ENCODE results near the gene ZNF414.
"Not testable (repeated sequence)": the region's sequence is repeated elsewhere in the genome, so short reads cannot be mapped to it uniquely, and the experiment has no call there.

The ZNF414 gene

DNA sequence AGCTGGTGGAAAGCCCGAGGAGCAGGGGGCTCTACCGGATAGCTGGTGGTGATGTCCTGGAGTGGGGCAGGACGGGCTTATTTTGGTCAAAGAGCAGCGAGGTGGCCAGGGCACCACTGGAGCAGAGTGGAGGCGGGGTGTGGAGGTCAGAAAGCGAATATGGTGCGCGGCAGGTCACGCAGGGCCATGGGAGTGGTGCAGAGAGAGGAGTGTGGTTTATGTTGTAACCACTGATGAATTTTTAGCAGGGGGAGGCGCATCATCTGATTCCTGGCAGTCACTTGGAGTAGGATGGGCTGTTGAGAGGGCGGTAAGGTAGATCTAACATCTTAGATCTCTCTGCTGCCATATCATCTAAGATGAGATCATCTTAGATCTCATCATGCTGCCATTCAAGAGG, 1.4 kb upstream of the ZNF414 start:
- Histone ChIP-seq H3K4me1 (ENCODE audit: control insufficient read depth in 1 of 2, insufficient read depth in 2 of 2, low read length in 2 of 2) (peaks cover 4 to 24% of the 10 kb centered on the region in 2 donors), H3K27ac (ENCODE audit: low read length) (no peak overlapping the region), H3K9me3 (ENCODE audit: control insufficient read depth in 1 of 2, low read length in 2 of 2) (no peaks in the 10 kb centered on the region), H3K36me3 (ENCODE audit: control insufficient read depth in 1 of 2, insufficient read depth in 2 of 2, low read length in 2 of 2) (peaks cover 0 to 3% of the 10 kb centered on the region in 2 donors), H3K4me3 (ENCODE audit: low read depth in 1 of 2, low read length in 2 of 2) (no peak overlapping the region), H3K27me3 (ENCODE audit: low read depth, low read length) (no peaks in the 10 kb centered on the region)

DNA sequence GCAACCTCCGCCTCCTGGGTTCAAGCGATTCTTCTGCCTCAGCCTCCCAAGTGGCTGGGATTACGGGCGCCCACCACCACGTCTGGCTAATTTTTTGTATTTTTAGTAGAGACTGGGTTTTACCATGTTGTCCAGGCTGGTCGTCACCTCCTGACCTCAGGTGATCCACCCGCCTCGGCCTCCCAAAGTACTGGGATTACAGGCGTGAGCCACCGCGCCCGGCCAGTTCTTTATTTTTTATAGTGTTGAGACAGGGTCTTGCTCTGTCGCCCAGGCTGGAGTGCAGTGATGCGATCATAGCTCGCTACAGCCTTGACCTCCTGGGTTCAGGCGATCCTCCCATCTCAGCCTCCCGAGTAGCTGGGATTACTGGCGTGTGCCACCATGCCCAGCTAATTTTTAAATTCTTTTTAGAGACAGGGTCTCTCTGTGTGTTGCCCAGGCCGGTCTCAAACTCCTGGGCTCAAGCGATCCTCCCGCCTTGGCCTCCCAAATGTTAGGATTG, 590 bp upstream of the ZNF414 start:
- H3K9me3 ChIP-seq (ENCODE audit: control insufficient read depth in 1 of 2, low read length in 2 of 2); H3K36me3 ChIP-seq (ENCODE audit: control insufficient read depth in 1 of 2, insufficient read depth in 2 of 2, low read length in 2 of 2); H3K27me3 ChIP-seq (ENCODE audit: low read depth, low read length): not testable (repeated sequence)
- H3K4me3 ChIP-seq (ENCODE audit: low read depth in 1 of 2, low read length in 2 of 2): peak overlapping the region; percentile 65 to 67
- peaks cover 4 to 24% of the 10 kb centered on the region in 2 donors for H3K4me1 ChIP-seq (ENCODE audit: control insufficient read depth in 1 of 2, insufficient read depth in 2 of 2, low read length in 2 of 2)
- peak overlapping the region; percentile 87 for H3K27ac ChIP-seq (ENCODE audit: low read length)

DNA sequence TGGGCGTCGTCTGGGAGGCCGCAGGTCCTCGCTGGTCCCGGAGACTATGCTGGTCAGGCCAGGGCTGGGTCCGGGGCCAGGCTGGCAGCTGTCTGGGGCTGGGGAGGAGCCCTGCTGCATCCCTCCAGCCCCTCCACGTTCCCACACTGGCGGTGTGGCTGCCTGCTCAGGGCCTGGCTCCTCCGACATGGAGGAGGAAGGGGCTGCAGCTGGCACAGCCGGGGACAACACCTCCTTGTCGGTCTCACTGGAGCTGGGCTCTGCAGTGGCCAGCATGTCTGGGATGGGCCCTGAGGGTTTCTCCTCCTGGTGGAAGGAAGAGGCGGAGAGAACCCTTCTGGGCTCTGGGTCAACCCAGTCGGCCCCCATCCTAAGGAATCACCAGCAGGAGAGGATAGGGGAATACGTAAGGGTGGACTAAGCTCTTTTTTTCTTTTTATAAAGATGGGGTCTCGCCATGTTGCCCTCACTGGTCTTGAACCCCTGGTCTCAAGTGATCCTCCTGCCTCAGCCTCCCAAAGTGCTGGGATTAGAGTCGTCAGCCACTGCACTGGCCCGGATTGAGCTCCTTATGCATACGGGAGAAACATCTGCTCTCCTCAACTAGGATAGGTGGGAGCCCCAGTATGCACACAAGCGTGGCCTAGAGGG, 806 bp downstream of the ZNF414 start:
- Histone ChIP-seq H3K4me3 (ENCODE audit: low read depth in 1 of 2, low read length in 2 of 2) (peak overlapping the region; percentile 65 to 67), H3K4me1 (ENCODE audit: control insufficient read depth in 1 of 2, insufficient read depth in 2 of 2, low read length in 2 of 2) (peaks cover 4 to 24% of the 10 kb centered on the region in 2 donors), H3K9me3 (ENCODE audit: control insufficient read depth in 1 of 2, low read length in 2 of 2) (no peaks in the 10 kb centered on the region), H3K27me3 (ENCODE audit: low read depth, low read length) (no peaks in the 10 kb centered on the region), H3K27ac (ENCODE audit: low read length) (peak overlapping the region; percentile 87), H3K36me3 (ENCODE audit: control insufficient read depth in 1 of 2, insufficient read depth in 2 of 2, low read length in 2 of 2) (peaks cover 0 to 3% of the 10 kb centered on the region in 2 donors)

DNA sequence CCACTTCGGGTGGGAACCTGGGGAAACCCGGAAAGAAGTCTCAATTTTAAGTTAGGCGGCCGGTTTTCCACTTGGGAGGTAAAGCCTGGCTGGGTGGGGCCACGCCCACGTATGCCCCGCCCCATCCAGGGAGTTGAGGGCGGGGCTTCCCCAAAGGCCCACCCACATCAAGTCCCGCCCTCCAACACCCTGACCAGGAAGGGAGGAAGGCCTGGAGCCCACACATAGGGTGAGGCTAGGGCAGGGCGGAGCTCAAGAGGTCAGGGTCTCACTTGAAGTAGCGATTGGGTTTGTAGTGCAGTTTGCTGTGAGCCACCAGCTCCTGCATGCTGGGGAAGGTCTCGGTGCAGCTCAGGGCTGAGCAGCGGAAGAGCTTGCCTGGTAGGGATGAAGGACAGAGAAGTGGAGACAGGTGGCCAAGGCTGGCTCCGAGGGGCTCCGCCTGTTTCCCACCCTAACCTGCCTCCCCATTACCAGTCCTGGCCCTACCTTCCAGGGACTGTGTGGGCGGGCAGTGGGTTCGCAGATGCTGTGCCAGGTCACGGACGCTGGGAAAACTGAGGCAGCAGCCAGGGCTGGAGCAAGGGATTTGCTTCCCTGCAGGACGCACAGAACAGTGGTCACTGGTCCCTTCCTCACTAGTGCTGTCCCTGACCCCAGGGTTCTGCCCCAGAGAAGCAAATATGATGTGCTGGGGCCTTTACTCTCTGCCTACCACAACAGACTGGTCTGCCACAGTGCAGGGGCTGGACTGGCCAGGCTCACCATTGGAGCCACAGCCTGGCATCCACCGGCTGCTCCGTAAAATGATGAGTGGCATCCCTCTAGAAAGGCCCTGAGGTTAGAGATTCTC, 1.6 kb downstream of the ZNF414 start:
- H3K4me3 ChIP-seq (ENCODE audit: low read depth in 1 of 2, low read length in 2 of 2): peak overlapping the region in 1 of 2 donors; percentile 65
- no peaks in the 10 kb centered on the region for H3K9me3 ChIP-seq (ENCODE audit: control insufficient read depth in 1 of 2, low read length in 2 of 2)
- peaks cover 4 to 24% of the 10 kb centered on the region in 2 donors for H3K4me1 ChIP-seq (ENCODE audit: control insufficient read depth in 1 of 2, insufficient read depth in 2 of 2, low read length in 2 of 2)
- no peak overlapping the region for H3K27ac ChIP-seq (ENCODE audit: low read length)
- peaks cover 0 to 3% of the 10 kb centered on the region in 2 donors for H3K36me3 ChIP-seq (ENCODE audit: control insufficient read depth in 1 of 2, insufficient read depth in 2 of 2, low read length in 2 of 2)
- H3K27me3 ChIP-seq (ENCODE audit: low read depth, low read length): no peaks in the 10 kb centered on the region

DNA sequence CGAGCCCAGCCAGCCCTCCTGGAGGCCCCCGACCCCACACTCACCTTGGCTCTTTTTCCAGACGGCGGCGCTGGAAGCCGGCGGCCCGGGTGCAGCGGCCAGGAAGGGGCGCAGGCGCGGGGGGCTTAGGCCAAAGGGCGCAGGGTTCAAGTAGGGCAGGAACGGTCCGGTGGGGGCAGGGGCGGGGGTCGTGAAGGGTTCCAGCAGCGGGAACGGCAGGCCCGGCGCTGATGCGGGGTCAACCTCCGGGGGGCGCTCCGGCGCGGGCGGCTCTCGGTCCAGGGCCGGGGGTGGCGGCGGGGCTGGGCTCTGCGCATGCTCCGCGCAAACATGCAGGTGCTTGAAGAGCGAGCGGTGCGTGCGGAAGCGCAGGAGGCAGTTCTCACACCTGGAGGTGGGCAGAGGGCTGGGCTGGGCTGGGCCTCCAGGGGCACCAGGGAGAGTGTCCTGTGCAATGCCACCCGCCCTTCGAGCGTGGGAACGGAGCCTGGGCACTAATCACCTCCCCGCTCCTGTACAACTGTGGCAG, 2.3 kb downstream of the ZNF414 start:
- Histone ChIP-seq H3K9me3 (ENCODE audit: control insufficient read depth in 1 of 2, low read length in 2 of 2) (no peaks in the 10 kb centered on the region), H3K36me3 (ENCODE audit: control insufficient read depth in 1 of 2, insufficient read depth in 2 of 2, low read length in 2 of 2) (peaks cover 0 to 3% of the 10 kb centered on the region in 2 donors), H3K27me3 (ENCODE audit: low read depth, low read length) (no peaks in the 10 kb centered on the region), H3K4me3 (ENCODE audit: low read depth in 1 of 2, low read length in 2 of 2) (no peak overlapping the region), H3K27ac (ENCODE audit: low read length) (no peak overlapping the region), H3K4me1 (ENCODE audit: control insufficient read depth in 1 of 2, insufficient read depth in 2 of 2, low read length in 2 of 2) (peaks cover 4 to 27% of the 10 kb centered on the region in 2 donors)

DNA sequence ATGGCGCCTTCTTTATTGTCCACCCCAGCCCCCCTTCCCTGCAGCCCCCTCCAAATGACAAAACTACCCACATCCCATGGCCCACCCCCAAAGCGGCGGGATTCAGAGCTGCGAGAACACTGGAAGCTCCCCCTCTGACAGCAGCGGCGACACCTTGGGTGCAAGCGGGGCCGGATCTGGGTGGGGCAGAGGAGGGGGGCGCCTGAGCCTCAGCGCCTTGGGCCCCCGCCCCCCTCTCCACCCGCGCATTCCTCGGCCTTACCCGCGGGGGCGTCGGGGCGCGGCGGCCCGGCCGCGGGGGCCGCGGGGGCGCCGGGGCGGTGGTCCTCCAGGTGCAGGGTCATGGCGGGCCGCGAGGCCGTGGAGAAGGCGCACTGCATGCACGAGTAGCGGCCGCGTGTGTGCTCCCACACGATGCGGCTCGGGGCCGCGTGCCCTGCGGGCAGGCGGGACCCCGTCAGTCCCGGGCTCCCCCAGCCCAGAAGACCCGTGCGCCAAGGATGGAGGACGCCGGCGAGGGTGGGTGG, 3.3 kb downstream of the ZNF414 start:
- peaks cover 0 to 3% of the 10 kb centered on the region in 2 donors for H3K36me3 ChIP-seq (ENCODE audit: control insufficient read depth in 1 of 2, insufficient read depth in 2 of 2, low read length in 2 of 2)
- peaks cover 4 to 31% of the 10 kb centered on the region in 2 donors for H3K4me1 ChIP-seq (ENCODE audit: control insufficient read depth in 1 of 2, insufficient read depth in 2 of 2, low read length in 2 of 2)
- H3K9me3 ChIP-seq (ENCODE audit: control insufficient read depth in 1 of 2, low read length in 2 of 2): no peaks in the 10 kb centered on the region
- no peak overlapping the region for H3K4me3 ChIP-seq (ENCODE audit: low read depth in 1 of 2, low read length in 2 of 2)
- H3K27me3 ChIP-seq (ENCODE audit: low read depth, low read length): no peaks in the 10 kb centered on the region
- H3K27ac ChIP-seq (ENCODE audit: low read length): no peak overlapping the region

DNA sequence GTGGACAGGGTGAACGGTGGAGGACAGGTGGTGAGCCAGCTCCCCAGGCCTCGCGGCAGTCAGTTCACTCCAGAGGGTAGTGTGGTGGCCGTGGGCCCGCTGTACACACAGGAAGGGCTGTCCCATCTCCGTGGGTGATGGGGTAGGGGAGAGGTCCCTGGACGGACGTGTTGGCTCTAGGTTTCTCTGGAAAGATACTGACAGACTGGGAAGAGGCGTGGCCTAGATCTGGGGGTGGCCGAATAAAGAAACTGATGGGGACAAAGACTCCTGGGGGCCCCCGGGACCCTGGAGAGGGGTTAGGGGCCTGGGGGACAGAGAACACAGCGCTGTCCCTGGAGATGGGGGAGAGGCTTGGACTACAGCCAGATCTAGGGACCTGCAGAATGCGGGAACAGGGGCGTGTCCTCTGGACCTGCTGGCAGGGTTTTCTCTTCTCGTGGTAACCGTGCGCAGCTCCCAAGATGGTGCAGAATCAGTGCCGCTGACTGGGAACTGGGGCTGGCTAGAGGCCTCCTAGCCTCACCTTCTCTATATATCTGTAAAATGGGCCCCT, 7.5 kb downstream of the ZNF414 start:
- H3K36me3 ChIP-seq (ENCODE audit: control insufficient read depth in 1 of 2, insufficient read depth in 2 of 2, low read length in 2 of 2): no peaks in the 10 kb centered on the region
- H3K27ac ChIP-seq (ENCODE audit: low read length): no peak overlapping the region
- no peaks in the 10 kb centered on the region for H3K27me3 ChIP-seq (ENCODE audit: low read depth, low read length)
- no peaks in the 10 kb centered on the region for H3K9me3 ChIP-seq (ENCODE audit: control insufficient read depth in 1 of 2, low read length in 2 of 2)
- H3K4me3 ChIP-seq (ENCODE audit: low read depth in 1 of 2, low read length in 2 of 2): peak overlapping the region; percentile 60 to 88
- peaks cover 0 to 9% of the 10 kb centered on the region in 2 donors for H3K4me1 ChIP-seq (ENCODE audit: control insufficient read depth in 1 of 2, insufficient read depth in 2 of 2, low read length in 2 of 2)

DNA sequence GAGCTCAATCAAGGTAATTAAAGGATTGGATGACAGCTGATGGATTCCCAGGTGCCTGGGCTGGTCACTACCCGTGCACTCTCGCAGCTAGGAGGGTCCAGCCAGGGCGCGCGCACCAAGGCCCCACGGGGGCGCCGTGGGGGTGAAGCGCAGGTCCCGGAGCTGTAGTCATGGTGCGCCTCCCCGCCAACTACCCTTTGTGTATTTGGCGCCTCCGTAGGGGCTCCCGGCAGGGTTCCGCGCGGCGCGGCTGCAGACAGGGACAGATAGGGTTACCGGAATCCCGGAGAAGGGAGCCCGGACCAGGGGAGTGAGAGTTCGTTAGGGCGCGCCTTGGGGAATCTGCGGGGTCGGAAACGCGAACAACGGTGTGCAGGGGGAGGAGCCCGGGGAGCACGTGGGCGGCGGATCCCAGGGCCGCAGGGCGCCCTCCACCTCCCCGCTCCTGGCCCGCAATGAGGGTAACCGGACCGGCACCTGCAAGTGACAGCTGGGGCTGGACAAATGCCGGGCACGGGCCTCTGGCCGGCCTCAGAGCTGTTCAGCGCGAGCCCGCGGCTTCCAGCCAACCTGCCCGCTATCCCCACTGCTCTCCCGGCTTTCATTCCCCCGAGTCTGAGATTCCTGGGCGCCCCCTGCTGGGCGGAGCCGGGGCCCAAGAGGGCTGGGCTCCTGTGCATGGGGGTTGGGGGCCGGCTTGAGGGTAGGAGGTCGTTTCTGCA, 8.1 kb downstream of the ZNF414 start:
- Histone ChIP-seq H3K27me3 (ENCODE audit: low read depth, low read length) (no peaks in the 10 kb centered on the region), H3K27ac (ENCODE audit: low read length) (no peak overlapping the region), H3K4me1 (ENCODE audit: control insufficient read depth in 1 of 2, insufficient read depth in 2 of 2, low read length in 2 of 2) (peaks cover 0 to 8% of the 10 kb centered on the region in 2 donors), H3K9me3 (ENCODE audit: control insufficient read depth in 1 of 2, low read length in 2 of 2) (no peaks in the 10 kb centered on the region), H3K4me3 (ENCODE audit: low read depth in 1 of 2, low read length in 2 of 2) (peak overlapping the region; percentile 60 to 88), H3K36me3 (ENCODE audit: control insufficient read depth in 1 of 2, insufficient read depth in 2 of 2, low read length in 2 of 2) (no peaks in the 10 kb centered on the region)

DNA sequence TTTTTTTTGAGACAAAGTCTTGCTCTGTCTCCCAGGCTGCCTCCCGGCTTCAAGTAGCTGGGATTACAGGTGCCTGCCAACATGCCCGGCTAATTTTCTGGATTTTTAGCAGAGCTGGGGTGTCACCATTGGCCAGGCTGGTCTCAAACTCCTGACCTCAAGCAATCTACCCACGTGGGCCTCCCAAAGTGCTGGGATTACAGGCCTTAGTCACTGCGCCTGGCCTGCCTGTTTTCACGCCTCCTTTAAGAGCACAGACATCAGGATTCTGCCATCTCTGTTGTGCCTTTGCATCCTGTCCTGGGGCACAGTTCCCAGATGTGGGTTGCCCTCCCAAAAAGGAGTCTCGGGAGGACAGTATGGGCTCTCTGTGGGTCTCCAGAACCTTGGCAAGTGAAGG, 9.0 kb downstream of the ZNF414 start:
- no peaks in the 10 kb centered on the region for H3K9me3 ChIP-seq (ENCODE audit: control insufficient read depth in 1 of 2, low read length in 2 of 2)
- no peaks in the 10 kb centered on the region for H3K27me3 ChIP-seq (ENCODE audit: low read depth, low read length)
- no peaks in the 10 kb centered on the region for H3K36me3 ChIP-seq (ENCODE audit: control insufficient read depth in 1 of 2, insufficient read depth in 2 of 2, low read length in 2 of 2)
- no peak overlapping the region for H3K4me3 ChIP-seq (ENCODE audit: low read depth in 1 of 2, low read length in 2 of 2)
- no peak overlapping the region for H3K27ac ChIP-seq (ENCODE audit: low read length)
- H3K4me1 ChIP-seq (ENCODE audit: control insufficient read depth in 1 of 2, insufficient read depth in 2 of 2, low read length in 2 of 2): peaks cover 0 to 8% of the 10 kb centered on the region in 2 donors

DNA sequence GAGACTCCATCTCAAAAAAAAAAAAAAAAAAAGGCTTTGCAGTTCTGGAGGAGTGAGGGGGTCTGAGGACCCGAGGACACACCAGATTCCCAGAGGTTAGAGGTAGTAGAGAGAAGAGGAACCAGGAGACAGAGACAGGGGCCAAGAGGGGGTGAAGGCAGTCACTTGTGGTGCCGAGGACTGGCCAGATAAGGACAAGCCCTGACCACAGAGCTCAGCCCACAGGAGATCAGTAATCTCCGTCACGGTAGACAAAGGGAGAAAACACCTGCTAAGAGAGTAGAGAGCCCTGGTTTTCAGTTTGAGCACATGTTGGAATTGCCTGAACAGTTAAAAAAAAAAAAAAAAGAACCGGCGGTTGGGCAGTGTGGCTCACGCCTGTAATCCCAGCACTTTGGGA, 9.8 kb downstream of the ZNF414 start:
- Histone ChIP-seq H3K36me3 (ENCODE audit: control insufficient read depth in 1 of 2, insufficient read depth in 2 of 2, low read length in 2 of 2) (no peaks in the 10 kb centered on the region), H3K9me3 (ENCODE audit: control insufficient read depth in 1 of 2, low read length in 2 of 2) (no peaks in the 10 kb centered on the region), H3K27me3 (ENCODE audit: low read depth, low read length) (no peaks in the 10 kb centered on the region), H3K27ac (ENCODE audit: low read length) (no peak overlapping the region), H3K4me1 (ENCODE audit: control insufficient read depth in 1 of 2, insufficient read depth in 2 of 2, low read length in 2 of 2) (peaks cover 0 to 8% of the 10 kb centered on the region in 2 donors), H3K4me3 (ENCODE audit: low read depth in 1 of 2, low read length in 2 of 2) (no peak overlapping the region)

All from muscle layer of duodenum (tissue), 2 donors.